Measurements from ENCODE around the gene MCCD1. TPM values are rescaled to one million over a fixed set of nuclear protein-coding genes. Genes with fewer than 3 reads are reported as not detected.

The MCCD1 gene
- total RNA-seq, 1 experiment from 2014 or later, result not detected

- peak overlapping the region; percentile 9 for H4K91ac ChIP-seq (ENCODE audit: insufficient read length, low read depth, low read length)
- no peaks in the 10 kb centered on the region for H4K20me1 ChIP-seq (ENCODE audit: control insufficient read depth, insufficient read depth, insufficient read length)
- H3K14ac ChIP-seq (ENCODE audit: insufficient read depth, low read length), result peak overlapping the region; percentile 64; the same call in 1 of the 2 replicates
- Mint-ChIP-seq H3K27ac (peak overlapping the region; percentile 82 to 96 (median 92)), H3K9me3 (no peaks in the 10 kb centered on the region; a peak in 1 of 5 replicates), H3K27me3 (ENCODE audit: low read depth) (no peaks in the 10 kb centered on the region), H3K36me3 (ENCODE audit: insufficient read depth in 1 of 3, low read depth in 3 of 3) (peaks cover 51 to 59% (median 58%) of the 10 kb centered on the region in 3 experiments), H3K4me3 (peak overlapping the region; percentile 98 to 99), H3K4me1 (peaks cover 36 to 40% of the 10 kb centered on the region in 2 experiments)
- no peak overlapping the region for H2BK15ac ChIP-seq (ENCODE audit: low read depth, low read length)
- peaks cover 2% of the 10 kb centered on the region; the same call in 1 of the 2 replicates for H3K4me1 ChIP-seq (ENCODE audit: insufficient read depth, low read length)
- peaks cover 10% of the 10 kb centered on the region for H3K79me1 ChIP-seq (ENCODE audit: insufficient read depth, low read depth, low read length, poor library complexity, severe bottlenecking)
- H2BK20ac ChIP-seq (ENCODE audit: low read depth, low read length, poor library complexity, severe bottlenecking), result no peak overlapping the region
- no peak overlapping the region for H4K8ac ChIP-seq (replicated peaks; ENCODE audit: insufficient read length, low read depth, low read length)
- peaks cover 31% of the 10 kb centered on the region for H3K79me2 ChIP-seq (ENCODE audit: insufficient read depth, low read length)
- no peak overlapping the region for H2AFZ ChIP-seq (ENCODE audit: low read length)
- H2BK12ac ChIP-seq (ENCODE audit: insufficient read length, low read depth, low read length), result no peak overlapping the region
- H2BK5ac ChIP-seq (ENCODE audit: insufficient read length, low read length), result peak overlapping the region; percentile 100
- no peak overlapping the region for H3K23ac ChIP-seq (ENCODE audit: insufficient read length, low read depth, low read length)
- H4K5ac ChIP-seq (ENCODE audit: insufficient read length, low read depth, low read length), result peak overlapping the region; percentile 99
- H3K56ac ChIP-seq (ENCODE audit: insufficient read length, low read depth, low read length), result peak overlapping the region; percentile 80
- H3T11ph ChIP-seq (ENCODE audit: low read length), result no peak overlapping the region
- H3K4me2 ChIP-seq (ENCODE audit: insufficient read depth, insufficient read length, low read length), result peak overlapping the region; percentile 59
- H3K27me3 ChIP-seq (ENCODE audit: insufficient read depth, low read length), result no peaks in the 10 kb centered on the region
- peak overlapping the region; percentile 96 for H3K27ac ChIP-seq (ENCODE audit: insufficient read length, low read depth, low read length)
- H3K23me2 ChIP-seq (ENCODE audit: insufficient read length, low read depth, low read length, poor library complexity, severe bottlenecking), result peaks cover 5% of the 10 kb centered on the region
- H3K18ac ChIP-seq (ENCODE audit: insufficient read length, low read depth, low read length), result no peak overlapping the region
- H3K9ac ChIP-seq (ENCODE audit: extremely low read depth, insufficient read length, low read length), result peak overlapping the region; percentile 100
- WGBS (ENCODE audit: extremely low coverage, insufficient read length, low lambda C conversion rate), result no CpG with 5 or more reads among the region's 4 CpGs
- H3K4ac ChIP-seq (ENCODE audit: low read depth, low read length), result no peak overlapping the region
- no peak for TF ChIP-seq CTCF (conservative IDR thresholded peaks at IDR 0.05)
- no peak overlapping the region for H2BK120ac ChIP-seq (ENCODE audit: low read depth, low read length, poor library complexity, severe bottlenecking)
- DNase-seq, result no peak
- no peaks in the 10 kb centered on the region for H3K9me3 ChIP-seq (ENCODE audit: control insufficient read depth, low read depth, low read length)
- H2AK5ac ChIP-seq (ENCODE audit: insufficient read length, low read length), result no peak overlapping the region
These were observed 11.9 kb downstream of the MCCD1 start for GRCh38 chr6:31540640-31541039.

Data from H9 (cell line).